Body of pancreas (tissue), 4 donors: ENCODE results near the gene TYW1B.
"Not testable (repeated sequence)": the region's sequence is repeated elsewhere in the genome, so short reads cannot be mapped to it uniquely, and the experiment has no call there.

Source experiments
- CTCF ChIP-seq, 7 experiments: fragments of 450-650 bp in 4 of 7; fragments of 200-600 bp in 3 of 7; sonication (generic) in 3 of 7; IDR thresholded peaks; one replicate each; pipeline ENCODE4 v1.5.1; 2016 to 2019; ENCODE audit warnings: antibody characterized with exemption in 7 of 7
- POLR2A ChIP-seq, 3 donors: fragments of 450-650 bp; IDR thresholded peaks; one replicate each; pipeline ENCODE4 v1.6.1; 2016; ENCODE audit warnings: antibody characterized with exemption in 3 of 3, mild to moderate bottlenecking in 2 of 3

GRCh38 chr7:72632765-72633292, 195.2 kb downstream of the TYW1B start:
- not testable (repeated sequence) for TF ChIP-seq CTCF, POLR2A (IDR thresholded peaks at IDR 0.05)
